H9 (cell line): ENCODE data around the gene GNAS-AS1. TPM values are rescaled to one million over a fixed set of nuclear protein-coding genes. Genes with fewer than 3 reads are reported as not detected.

ENCODE experiments used
- DNase-seq: peaks from one replicate; pipeline ENCODE4 v3.0.0-alpha.2; 2017
- H2AFZ ChIP-seq: one replicate; pipeline ENCODE4 v1.6.1; 2013; ENCODE audit warnings: mild to moderate bottlenecking, low read length, control low read depth, moderate library complexity
- H2AK5ac ChIP-seq: 2 replicates; pipeline ENCODE4 v1.6.1; 2013; ENCODE audit warnings: low read length, control low read depth, mixed read lengths; ENCODE audit not compliant: insufficient read length
- H2BK120ac ChIP-seq: one replicate; pipeline ENCODE4 v1.6.1; 2013; ENCODE audit warnings: low read depth, mild to moderate bottlenecking, low read length, control low read depth, inconsistent platforms; ENCODE audit not compliant: poor library complexity, severe bottlenecking
- H2BK12ac ChIP-seq: 2 replicates; pipeline ENCODE4 v1.6.1; 2013; ENCODE audit warnings: low read length, control low read depth, mixed read lengths, low read depth; ENCODE audit not compliant: insufficient read length
- H2BK15ac ChIP-seq: 2 replicates; pipeline ENCODE4 v1.6.1; 2013; ENCODE audit warnings: low read depth, low read length, control low read depth
- H2BK20ac ChIP-seq: one replicate; pipeline ENCODE4 v1.6.1; 2013; ENCODE audit warnings: low read depth, mild to moderate bottlenecking, low read length, control low read depth, inconsistent platforms; ENCODE audit not compliant: poor library complexity, severe bottlenecking
- H2BK5ac ChIP-seq: 2 replicates; pipeline ENCODE4 v1.6.1; 2013; ENCODE audit warnings: low read length, control low read depth, mixed read lengths; ENCODE audit not compliant: insufficient read length
- H3K14ac ChIP-seq: 2 replicates; pipeline ENCODE4 v1.6.1; 2013; ENCODE audit warnings: low read length, control low read depth; ENCODE audit not compliant: insufficient read depth
- H3K18ac ChIP-seq: 2 replicates; pipeline ENCODE4 v1.6.1; 2013; ENCODE audit warnings: low read depth, mild to moderate bottlenecking, mixed read lengths, low read length, control low read depth; ENCODE audit not compliant: insufficient read length
- H3K23ac ChIP-seq: 2 replicates; pipeline ENCODE4 v1.6.1; 2013; ENCODE audit warnings: low read length, control low read depth, mixed read lengths, low read depth; ENCODE audit not compliant: insufficient read length
- H3K23me2 ChIP-seq: 2 replicates; pipeline ENCODE4 v1.6.1; 2013; ENCODE audit warnings: low read depth, mild to moderate bottlenecking, mixed read lengths, low read length, control low read depth; ENCODE audit not compliant: insufficient read length, poor library complexity, severe bottlenecking
- H3K27ac ChIP-seq: 2 replicates; pipeline ENCODE4 v1.5.1; 2013; ENCODE audit warnings: low read length, control low read depth, mixed read lengths, low read depth; ENCODE audit not compliant: insufficient read length
- H3K27me3 ChIP-seq: 2 replicates; pipeline ENCODE4 v1.6.1; 2013; ENCODE audit warnings: low read length, control low read depth, inconsistent platforms; ENCODE audit not compliant: insufficient read depth
- H3K4ac ChIP-seq: 2 replicates; pipeline ENCODE4 v1.6.1; 2013; ENCODE audit warnings: low read depth, mild to moderate bottlenecking, control low read depth, inconsistent platforms, low read length, moderate library complexity
- H3K4me1 ChIP-seq: 2 replicates; pipeline ENCODE4 v1.6.1; 2013; ENCODE audit warnings: low read length, control low read depth, inconsistent platforms; ENCODE audit not compliant: insufficient read depth
- H3K4me2 ChIP-seq: 2 replicates; pipeline ENCODE4 v1.6.1; 2013; ENCODE audit warnings: low read length, control low read depth, mixed read lengths; ENCODE audit not compliant: insufficient read length, insufficient read depth
- H3K56ac ChIP-seq: 2 replicates; pipeline ENCODE4 v1.6.1; 2013; ENCODE audit warnings: low read depth, mild to moderate bottlenecking, mixed read lengths, low read length, control low read depth; ENCODE audit not compliant: insufficient read length
- H3K79me1 ChIP-seq: 2 replicates; pipeline ENCODE4 v1.6.1; 2013; ENCODE audit warnings: low read depth, mild to moderate bottlenecking, moderate library complexity, low read length, control low read depth, inconsistent platforms; ENCODE audit not compliant: insufficient read depth, poor library complexity, severe bottlenecking
- H3K79me2 ChIP-seq: 2 replicates; pipeline ENCODE4 v1.6.1; 2013; ENCODE audit warnings: low read length, control low read depth, inconsistent platforms; ENCODE audit not compliant: insufficient read depth
- H3K9ac ChIP-seq: 2 replicates; pipeline ENCODE4 v1.6.1; 2013; ENCODE audit warnings: low read length, control low read depth, mixed read lengths; ENCODE audit not compliant: insufficient read length; ENCODE audit errors: extremely low read depth
- H3K9me3 ChIP-seq: one replicate; pipeline ENCODE4 v1.6.1; 2013; ENCODE audit warnings: low read depth, low read length, inconsistent platforms; ENCODE audit not compliant: control insufficient read depth
- H3T11ph ChIP-seq: one replicate; pipeline ENCODE4 v1.6.1; 2013; ENCODE audit warnings: mild to moderate bottlenecking, low read length, control low read depth, inconsistent platforms
- H4K20me1 ChIP-seq: one replicate; pipeline ENCODE4 v1.6.1; 2013; ENCODE audit not compliant: control insufficient read depth, insufficient read length, insufficient read depth
- H4K5ac ChIP-seq: 2 replicates; pipeline ENCODE4 v1.6.1; 2013; ENCODE audit warnings: low read depth, mild to moderate bottlenecking, mixed read lengths, low read length, control low read depth; ENCODE audit not compliant: insufficient read length
- H4K8ac ChIP-seq: replicated peaks from 2 replicates; pipeline ENCODE4 v1.6.1; 2013; ENCODE audit warnings: low read length, control low read depth, mixed read lengths, low read depth; ENCODE audit not compliant: insufficient read length
- H4K91ac ChIP-seq: 2 replicates; pipeline ENCODE4 v1.6.1; 2013; ENCODE audit warnings: low read depth, mild to moderate bottlenecking, moderate library complexity, mixed read lengths, low read length, control low read depth; ENCODE audit not compliant: insufficient read length
- H3K27ac Mint-ChIP-seq, 3 experiments: 2 replicates in 2 of 3; 3 replicates in 1 of 3; pipeline ENCODE4 v1.8.0; 2020 to 2021; ENCODE audit warnings: mixed read lengths in 3 of 3, mild to moderate bottlenecking in 1 of 3, moderate library complexity in 1 of 3
- H3K27me3 Mint-ChIP-seq: 2 replicates; pipeline ENCODE4 v1.8.0; 2021; ENCODE audit warnings: low read depth, mild to moderate bottlenecking, moderate library complexity, mixed read lengths
- H3K36me3 Mint-ChIP-seq, 3 experiments: 2 replicates in 2 of 3; 3 replicates in 1 of 3; pipeline ENCODE4 v1.8.0; 2020 to 2021; ENCODE audit warnings: low read depth in 3 of 3, mixed read lengths in 3 of 3; ENCODE audit not compliant: insufficient read depth in 1 of 3
- H3K4me1 Mint-ChIP-seq, 2 experiments: 2 replicates each; pipeline ENCODE4 v1.8.0; 2020; ENCODE audit warnings: mixed read lengths in 2 of 2
- H3K4me3 Mint-ChIP-seq, 2 experiments: 2 replicates in 1 of 2; 3 replicates in 1 of 2; pipeline ENCODE4 v1.8.0; 2020 to 2021; ENCODE audit warnings: mild to moderate bottlenecking in 2 of 2, mixed read lengths in 2 of 2, moderate library complexity in 1 of 2
- H3K9me3 Mint-ChIP-seq, 2 experiments: 2 replicates in 1 of 2; 3 replicates in 1 of 2; pipeline ENCODE4 v1.8.0; 2020; ENCODE audit warnings: mild to moderate bottlenecking in 2 of 2, mixed read lengths in 2 of 2, moderate library complexity in 1 of 2
- CTCF ChIP-seq: fragments of 200-600 bp; sonication (generic); conservative IDR thresholded peaks from 3 replicates; pipeline ENCODE4 v1.8.0; 2021; ENCODE audit warnings: antibody characterized with exemption, mild to moderate bottlenecking
- WGBS: extraction: QIAGEN DNeasy Blood & Tissue Kit; methylation state at CpG from one replicate; pipeline ENCODE4 v1.1.7; 2013; ENCODE audit warnings: missing lambda C conversion rate, low lambda C conversion rate, mixed read lengths; ENCODE audit not compliant: insufficient read length; ENCODE audit errors: extremely low coverage; 5-methylcytosine and 5-hydroxymethylcytosine counted together
- total RNA-seq: library from RNA; stranded (reverse); gene quantifications from 2 replicates; pipeline ENCODE4 v1.2.1, GENCODE V29; 2021

GNAS-AS1 gene
- total RNA-seq, 1 experiment from 2014 or later: 11.3 TPM

GRCh38 chr20:58841539-58842264, 9.0 kb downstream of the GNAS-AS1 start:
- Histone ChIP-seq H3K14ac (peak overlapping the region; percentile 22; the same call in 1 of the 2 replicates), H2AFZ (no peak overlapping the region), H3K4me1 (peaks cover 7% of the 10 kb centered on the region), H2BK5ac (no peak overlapping the region), H3T11ph (no peak overlapping the region), H2AK5ac (no peak overlapping the region), H4K8ac (no peak overlapping the region), H3K23me2 (peaks cover 7% of the 10 kb centered on the region), H3K79me1 (peaks cover 8% of the 10 kb centered on the region), H2BK120ac (no peak overlapping the region), H3K18ac (no peak overlapping the region), H2BK15ac (no peak overlapping the region), H3K4me2 (peak overlapping the region; percentile 77), H3K27me3 (peaks cover 17% of the 10 kb centered on the region; the same call in 1 of the 2 replicates), H2BK20ac (no peak overlapping the region), H2BK12ac (no peak overlapping the region), H4K91ac (no peak overlapping the region), H3K27ac (no peak overlapping the region), H3K4ac (no peak overlapping the region), H3K79me2 (peaks cover 41% of the 10 kb centered on the region; the same call in 1 of the 2 replicates), H3K56ac (no peak overlapping the region), H4K5ac (no peak overlapping the region), H3K9ac (peak overlapping the region; percentile 5), H3K9me3 (no peaks in the 10 kb centered on the region), H3K23ac (no peak overlapping the region), H4K20me1 (no peaks in the 10 kb centered on the region)
- Mint-ChIP-seq H3K4me3 (peak overlapping the region; percentile 72 to 90), H3K27ac (peak overlapping the region; percentile 85 to 96 (median 91)), H3K9me3 (no peaks in the 10 kb centered on the region; a peak in 2 of 5 replicates), H3K4me1 (peaks cover 60 to 73% of the 10 kb centered on the region in 2 experiments), H3K27me3 (peaks cover 41% of the 10 kb centered on the region), H3K36me3 (peaks cover 31 to 51% (median 42%) of the 10 kb centered on the region in 3 experiments)
- peak; percentile 43 for DNase-seq
- TF ChIP-seq CTCF: no peak
- WGBS: no CpG with 5 or more reads among the region's 58 CpGs
